ENCODE measurements around the gene FLOT2.

DNA sequence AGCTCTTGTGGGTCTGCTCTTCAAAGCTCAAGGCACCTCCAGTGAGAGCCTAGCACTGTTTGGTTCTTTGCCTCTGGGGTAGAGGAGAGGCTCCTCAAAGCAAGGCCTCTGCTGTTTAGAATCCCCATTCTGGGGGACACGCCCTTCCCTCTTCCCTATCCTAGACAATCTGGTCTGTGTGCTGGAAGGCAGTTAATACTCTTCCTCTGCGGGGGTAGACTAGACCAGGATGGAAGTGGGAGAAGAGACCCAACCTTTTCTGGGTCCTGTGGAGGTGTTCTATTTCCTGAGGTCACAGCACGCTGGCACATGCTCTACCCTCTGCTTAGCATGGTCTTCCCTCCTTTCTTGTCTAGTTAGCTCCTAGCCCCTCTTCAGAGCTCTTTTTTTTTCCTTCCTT lies 35.0 kb downstream of the FLOT2 start:
- no peak for TF ChIP-seq CTCF (IDR thresholded peaks at IDR 0.05)
- TF ChIP-seq POLR2A (IDR thresholded peaks at IDR 0.05) = no peak

Measured in adrenal gland (tissue), 5 donors.